IMR-90 (cell line): ENCODE measurements around the gene VWA8. TPM values are rescaled to one million over a fixed set of nuclear protein-coding genes. Genes with fewer than 3 reads are reported as not detected.

ENCODE experiments used
- ATAC-seq: fragments of 200-7000 bp; cut with Tn5 transposase; 2 replicates; pipeline ENCODE4 v1.9.1; 2020; ENCODE audit warnings: low read depth, mild to moderate bottlenecking, moderate library complexity
- BruUV-seq: library from RNA; stranded (reverse); fragments of 400-500 nt; replicated peaks from 2 replicates; lab custom pipeline; 2021; lab: Mats Ljungman, UMichigan
- CTCF ChIA-PET: fragments of 300-600 bp; formaldehyde crosslinking; extraction: SDS; loops from one replicate; lab custom pipeline; 2021; ENCODE audit warnings: antibody characterized with exemption; lab: Yijun Ruan, JAX
- POLR2A ChIA-PET: fragments of 300-600 bp; sonication (Branson Sonifier 250); formaldehyde crosslinking; loops from one replicate; lab custom pipeline; 2022; ENCODE audit warnings: antibody characterized with exemption; ENCODE audit not compliant: unreplicated experiment; lab: Charles Lee
- DNase-seq: peaks from one replicate; pipeline ENCODE4 v3.0.0; 2013
- H2AFZ ChIP-seq: replicated peaks from 2 replicates; pipeline ENCODE3; 2013; ENCODE audit warnings: low read length, mild to moderate bottlenecking; ENCODE audit not compliant: poor library complexity
- H2AK5ac ChIP-seq: 2 replicates; pipeline ENCODE4 v1.6.1; 2013; ENCODE audit warnings: low read depth, low read length, inconsistent platforms
- H2AK9ac ChIP-seq: replicated peaks from 2 replicates; pipeline ENCODE3; 2013; ENCODE audit warnings: mild to moderate bottlenecking, low read depth, low read length, moderate library complexity; ENCODE audit not compliant: poor library complexity
- H2BK120ac ChIP-seq: 2 replicates; pipeline ENCODE4 v1.6.1; 2013; ENCODE audit warnings: low read depth, low read length, inconsistent platforms
- H2BK15ac ChIP-seq: 3 replicates; pipeline ENCODE4 v1.6.1; 2013; ENCODE audit warnings: low read depth, low read length, inconsistent platforms
- H2BK20ac ChIP-seq: 2 replicates; pipeline ENCODE4 v1.6.1; 2013; ENCODE audit warnings: low read depth, mild to moderate bottlenecking, inconsistent platforms, low read length, moderate library complexity
- H2BK5ac ChIP-seq: 2 replicates; pipeline ENCODE4 v1.6.1; 2013; ENCODE audit warnings: mild to moderate bottlenecking, low read depth, low read length, inconsistent platforms; ENCODE audit not compliant: poor library complexity, severe bottlenecking
- H3K14ac ChIP-seq: replicated peaks from 2 replicates; pipeline ENCODE4 v1.6.1; 2013; ENCODE audit warnings: low read depth, low read length, inconsistent platforms
- H3K18ac ChIP-seq: 2 replicates; pipeline ENCODE4 v1.6.1; 2013; ENCODE audit warnings: low read depth, low read length, control low read depth
- H3K23ac ChIP-seq: 2 replicates; pipeline ENCODE4 v1.6.1; 2013; ENCODE audit warnings: low read depth, low read length, inconsistent platforms
- H3K27ac ChIP-seq: 2 replicates; pipeline ENCODE4 v1.5.1; 2013; ENCODE audit warnings: mild to moderate bottlenecking, control low read depth, low read length; ENCODE audit not compliant: insufficient read depth
- H3K27me3 ChIP-seq: 2 replicates; pipeline ENCODE4 v1.6.1; 2013; ENCODE audit warnings: low read length; ENCODE audit not compliant: control insufficient read depth, insufficient read depth
- H3K36me3 ChIP-seq: 2 replicates; pipeline ENCODE4 v1.6.1; 2013; ENCODE audit warnings: low read length, mixed read lengths; ENCODE audit not compliant: control insufficient read depth, insufficient read depth
- H3K4ac ChIP-seq: 2 replicates; pipeline ENCODE4 v1.6.1; 2013; ENCODE audit warnings: low read depth, low read length, inconsistent platforms
- H3K4me1 ChIP-seq: 2 replicates; pipeline ENCODE4 v1.6.1; 2013; ENCODE audit warnings: low read length, mixed read lengths; ENCODE audit not compliant: control insufficient read depth, insufficient read depth
- H3K4me2 ChIP-seq: 2 replicates; pipeline ENCODE4 v1.6.1; 2013; ENCODE audit warnings: low read depth, mild to moderate bottlenecking, control low read depth, low read length, moderate library complexity
- H3K4me3 ChIP-seq: 2 replicates; pipeline ENCODE4 v1.5.1; 2013; ENCODE audit warnings: low read depth, mild to moderate bottlenecking, control low read depth, low read length, moderate library complexity; ENCODE audit not compliant: insufficient read depth
- H3K56ac ChIP-seq: 2 replicates; pipeline ENCODE4 v1.6.1; 2013; ENCODE audit warnings: low read length, inconsistent platforms; ENCODE audit not compliant: insufficient read depth; ENCODE audit errors: extremely low read depth
- H3K79me1 ChIP-seq, 2 experiments: 2 replicates each; pipeline ENCODE4 v1.6.1; 2013; ENCODE audit warnings: low read length in 2 of 2, inconsistent platforms in 1 of 2, low read depth in 1 of 2
- H3K9ac ChIP-seq: 2 replicates; pipeline ENCODE4 v1.6.1; 2013; ENCODE audit warnings: low read depth, low read length, control low read depth
- H3K9me1 ChIP-seq: 2 replicates; pipeline ENCODE4 v1.6.1; 2013; ENCODE audit warnings: low read length, inconsistent platforms; ENCODE audit not compliant: insufficient read depth
- H3K9me3 ChIP-seq: 2 replicates; pipeline ENCODE4 v1.6.1; 2013; ENCODE audit warnings: low read length; ENCODE audit not compliant: control insufficient read depth, insufficient read depth
- H4K20me1 ChIP-seq: 2 replicates; pipeline ENCODE4 v1.6.1; 2013; ENCODE audit warnings: low read length, inconsistent platforms; ENCODE audit not compliant: insufficient read depth
- H4K5ac ChIP-seq: 2 replicates; pipeline ENCODE4 v1.6.1; 2013; ENCODE audit warnings: mild to moderate bottlenecking, low read depth, low read length, control low read depth
- H4K8ac ChIP-seq, 2 experiments: 2 replicates each; pipeline ENCODE4 v1.6.1; 2013; ENCODE audit warnings: low read depth in 2 of 2, low read length in 2 of 2, control low read depth in 1 of 2, inconsistent platforms in 1 of 2
- H4K91ac ChIP-seq: 2 replicates; pipeline ENCODE4 v1.6.1; 2013; ENCODE audit warnings: low read depth, low read length, inconsistent platforms; ENCODE audit not compliant: insufficient read depth
- POLR2A ChIP-seq: IDR thresholded peaks from 2 replicates; pipeline ENCODE4 v1.6.1; 2012; ENCODE audit warnings: mild to moderate bottlenecking, low read depth, low read length
- RFX5 ChIP-seq: IDR thresholded peaks from 2 replicates; pipeline ENCODE4 v1.8.0; 2012; ENCODE audit warnings: low read depth, mild to moderate bottlenecking, low read length, moderate library complexity
- WGBS, 2 experiments: methylation state at CpG; one replicate each; pipeline versions ENCODE4 v1.1.5 to v1.1.7; 2013; ENCODE audit warnings: missing lambda C conversion rate in 2 of 2; ENCODE audit not compliant: insufficient read length in 1 of 2; ENCODE audit errors: extremely low coverage in 2 of 2; 5-methylcytosine and 5-hydroxymethylcytosine counted together
- dilution Hi-C: fragments of 300-500 bp; cut with HindIII; formaldehyde crosslinking; loops from one replicate; pipeline ENCODE4 v1.14.3; 2018; ENCODE audit warnings: low sequenced_read_pairs; ENCODE audit not compliant: unreplicated experiment
- in situ Hi-C: fragments of 300-500 bp; cut with MboI; formaldehyde crosslinking; loops from 3 replicates; pipeline ENCODE4 v1.14.3; 2019; ENCODE audit warnings: low sequenced_read_pairs, inconsistent platforms, mixed read lengths
- intact Hi-C: fragments of 100-400 bp; cut with micrococcal nuclease; formaldehyde crosslinking; loops from 2 replicates; pipeline ENCODE4 v1.10.0; 2022
- polyA plus RNA-seq, 3 experiments: library from polyadenylated mRNA; depleted of rRNA; stranded (reverse); fragments of >200 nt; gene quantifications; 2 replicates each; pipeline ENCODE4 v1.2.3, GENCODE V29; 2012; ENCODE audit warnings: low replicate concordance in 1 of 3
- total RNA-seq: library from RNA; depleted of rRNA; stranded (reverse); fragments of >200 nt; gene quantifications from 2 replicates; pipeline ENCODE4 v1.2.3, GENCODE V29; 2012

The VWA8 gene
- total and polyA plus RNA-seq, 2 of the 4 experiments (the other 2 are of a cell fraction), result 5.9 to 18.3 TPM

GRCh38 chr13:41858780-41859179, 102.1 kb downstream of the VWA8 start:
- peaks cover 5% of the 10 kb centered on the region for H3K4me1 ChIP-seq
- no peak overlapping the region for H2BK15ac ChIP-seq
- no peaks in the 10 kb centered on the region for H3K36me3 ChIP-seq
- no peak overlapping the region for H3K23ac ChIP-seq
- DNase-seq (peak; percentile 26), ATAC-seq (no peak)
- no peak overlapping the region for H2BK5ac ChIP-seq
- no peak overlapping the region for H2AFZ ChIP-seq
- no peak overlapping the region for H3K56ac ChIP-seq
- no peaks in the 10 kb centered on the region for H4K20me1 ChIP-seq
- no peaks in the 10 kb centered on the region; a peak in 1 of 4 replicates for H3K79me1 ChIP-seq
- no peak overlapping the region for H2BK120ac ChIP-seq
- ChIA-PET POLR2A (no interaction called here), CTCF (interaction anchor here (0.5 to 0.7 kb wide), 2 partner anchors 13 to 67 kb away, joined by 4 read pairs; no protein-coding TSS in a partner anchor)
- H2BK20ac ChIP-seq, result no peak overlapping the region
- no peaks in the 10 kb centered on the region for H3K9me3 ChIP-seq
- dilution Hi-C loops (no loop called here), intact Hi-C loops (no loop called here), in situ Hi-C loops (no loop called here)
- no peak overlapping the region for H2AK9ac ChIP-seq
- no peak overlapping the region for H4K91ac ChIP-seq
- no CpG with 5 or more reads among the region's 5 CpGs for WGBS, 2 experiments
- H3K27ac ChIP-seq, result no peak overlapping the region
- no peak overlapping the region for H3K9ac ChIP-seq
- H4K5ac ChIP-seq, result no peak overlapping the region
- no peak overlapping the region for H2AK5ac ChIP-seq
- H3K14ac ChIP-seq, result no peak overlapping the region
- TF ChIP-seq POLR2A (no peak), RFX5 (no peak)
- no peak overlapping the region for H3K18ac ChIP-seq
- H3K27me3 ChIP-seq, result no peaks in the 10 kb centered on the region
- H3K4me2 ChIP-seq, result no peak overlapping the region
- no peak overlapping the region for H3K4ac ChIP-seq
- H3K4me3 ChIP-seq, result no peak overlapping the region
- 0 out of 2 replicates have a peak, but pooled peaks cover 3% of the 10 kb centered on the region for H3K9me1 ChIP-seq
- no peak overlapping the region for H4K8ac ChIP-seq
- no TSS peak for BruUV-seq
